ENCODE data around the gene MYO3B.

DNA sequence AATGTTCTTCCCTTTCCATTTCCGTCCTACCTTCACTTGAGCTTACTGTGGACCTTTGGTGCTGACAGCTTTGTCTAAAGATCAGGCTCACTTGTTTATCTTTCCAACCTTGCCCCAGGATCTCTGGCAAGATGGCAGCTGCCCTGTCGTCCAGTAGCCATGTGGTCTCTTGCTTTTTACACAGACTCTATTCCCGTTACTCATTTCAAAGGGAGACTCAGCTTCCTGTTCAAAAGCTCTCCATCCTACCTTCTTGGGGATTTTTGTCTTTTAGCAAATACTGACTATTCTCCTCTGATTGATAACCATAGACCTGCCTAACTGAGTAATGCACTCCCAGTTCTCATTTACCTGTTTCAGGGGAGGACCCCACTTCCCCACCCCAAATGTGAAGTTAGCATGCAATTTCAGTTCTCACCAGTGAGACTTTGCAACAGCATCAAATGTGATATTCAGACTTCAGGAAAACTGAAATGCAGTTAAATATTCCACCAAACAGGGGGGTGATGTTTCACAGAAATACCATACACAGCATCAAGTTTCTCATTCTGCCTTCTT, 184.4 kb downstream of the MYO3B start:
- TF ChIP-seq HDGF (IDR thresholded peaks at IDR 0.05; ENCODE audit: borderline replicate concordance) (no peak), LEF1 (IDR thresholded peaks at IDR 0.05; ENCODE audit: borderline replicate concordance) (no peak), SUZ12 (IDR thresholded peaks at IDR 0.05) (no peak), SP1 (IDR thresholded peaks at IDR 0.05) (no peak), ELF4 (IDR thresholded peaks at IDR 0.05) (no peak), L3MBTL2 (conservative IDR thresholded peaks at IDR 0.05) (no peak), BHLHE40 (IDR thresholded peaks at IDR 0.05; ENCODE audit: borderline replicate concordance) (no peak), ZNF384 (IDR thresholded peaks at IDR 0.05) (no peak)
- TF ChIP-seq, protein P1, sequence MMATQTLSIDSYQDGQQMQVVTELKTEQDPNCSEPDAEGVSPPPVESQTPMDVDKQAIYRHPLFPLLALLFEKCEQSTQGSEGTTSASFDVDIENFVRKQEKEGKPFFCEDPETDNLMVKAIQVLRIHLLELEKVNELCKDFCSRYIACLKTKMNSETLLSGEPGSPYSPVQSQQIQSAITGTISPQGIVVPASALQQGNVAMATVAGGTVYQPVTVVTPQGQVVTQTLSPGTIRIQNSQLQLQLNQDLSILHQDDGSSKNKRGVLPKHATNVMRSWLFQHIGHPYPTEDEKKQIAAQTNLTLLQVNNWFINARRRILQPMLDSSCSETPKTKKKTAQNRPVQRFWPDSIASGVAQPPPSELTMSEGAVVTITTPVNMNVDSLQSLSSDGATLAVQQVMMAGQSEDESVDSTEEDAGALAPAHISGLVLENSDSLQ (IDR thresholded peaks at IDR 0.05) = no peak
